Muscle layer of colon (tissue), 2 donors: Measurements from ENCODE around the gene PLB1.

ENCODE experiments used
- H3K27ac ChIP-seq: one replicate; pipeline ENCODE4 v1.7.0; 2013; ENCODE audit warnings: low read depth, mild to moderate bottlenecking, low read length, moderate library complexity
- H3K27me3 ChIP-seq, 2 donors: one replicate each; pipeline ENCODE4 v1.7.0; 2013; ENCODE audit warnings: low read length in 2 of 2, mild to moderate bottlenecking in 2 of 2; ENCODE audit not compliant: insufficient read depth in 2 of 2, control insufficient read depth in 1 of 2
- H3K36me3 ChIP-seq: one replicate; pipeline ENCODE4 v1.7.0; 2013; ENCODE audit warnings: mild to moderate bottlenecking, low read length; ENCODE audit not compliant: insufficient read depth
- H3K4me1 ChIP-seq: one replicate; pipeline ENCODE4 v1.7.0; 2013; ENCODE audit warnings: mild to moderate bottlenecking, low read length; ENCODE audit not compliant: insufficient read depth
- H3K4me3 ChIP-seq, 2 donors: one replicate each; pipeline ENCODE4 v1.7.0; 2013; ENCODE audit warnings: low read length in 2 of 2, low read depth in 1 of 2, mild to moderate bottlenecking in 1 of 2, moderate library complexity in 1 of 2
- H3K9ac ChIP-seq: one replicate; pipeline ENCODE4 v1.7.0; 2013; ENCODE audit warnings: low read length
- H3K9me3 ChIP-seq: one replicate; pipeline ENCODE4 v1.7.0; 2013; ENCODE audit warnings: mild to moderate bottlenecking, low read length
- donor health status: abdominal sarcoma.
- donor health status: Adenocarcinoma of cecum.

Gene PLB1

GRCh38 chr2:28453396-28453795 lies 42.5 kb upstream of the PLB1 start:
- no peak overlapping the region for H3K4me3 ChIP-seq
- H3K9ac ChIP-seq = no peak overlapping the region
- no peaks in the 10 kb centered on the region for H3K36me3 ChIP-seq
- H3K9me3 ChIP-seq = no peaks in the 10 kb centered on the region
- H3K27me3 ChIP-seq = no peaks in the 10 kb centered on the region
- H3K27ac ChIP-seq = no peak overlapping the region
- H3K4me1 ChIP-seq = no peaks in the 10 kb centered on the region

- no peaks in the 10 kb centered on the region for H3K9me3 ChIP-seq
- no peak overlapping the region for H3K9ac ChIP-seq
- no peak overlapping the region for H3K4me3 ChIP-seq
- H3K27me3 ChIP-seq = no peaks in the 10 kb centered on the region
- no peak overlapping the region for H3K27ac ChIP-seq
- H3K4me1 ChIP-seq = no peaks in the 10 kb centered on the region
- no peaks in the 10 kb centered on the region for H3K36me3 ChIP-seq
Observed at GRCh38 chr2:28454016-28454930, 41.6 kb upstream of the PLB1 start.

GRCh38 chr2:28457237-28457636 lies 38.6 kb upstream of the PLB1 start:
- Histone ChIP-seq H3K9ac (no peak overlapping the region), H3K27ac (no peak overlapping the region), H3K4me1 (no peaks in the 10 kb centered on the region)

GRCh38 chr2:28461056-28461455 lies 34.8 kb upstream of the PLB1 start:
- no peaks in the 10 kb centered on the region for H3K27me3 ChIP-seq
- H3K9ac ChIP-seq = no peak overlapping the region
- H3K9me3 ChIP-seq = no peaks in the 10 kb centered on the region
- H3K27ac ChIP-seq = no peak overlapping the region
- H3K36me3 ChIP-seq = no peaks in the 10 kb centered on the region
- H3K4me1 ChIP-seq = no peaks in the 10 kb centered on the region
- H3K4me3 ChIP-seq = no peak overlapping the region

More at GRCh38 chr2:28457237-28457636, 38.6 kb upstream of the PLB1 start:
- Histone ChIP-seq H3K9me3 (no peaks in the 10 kb centered on the region), H3K27me3 (no peaks in the 10 kb centered on the region), H3K36me3 (no peaks in the 10 kb centered on the region), H3K4me3 (no peak overlapping the region)

GRCh38 chr2:28462122-28462521 lies 33.7 kb upstream of the PLB1 start:
- Histone ChIP-seq H3K4me3 (no peak overlapping the region), H3K27me3 (no peaks in the 10 kb centered on the region), H3K36me3 (no peaks in the 10 kb centered on the region), H3K9me3 (no peaks in the 10 kb centered on the region), H3K27ac (no peak overlapping the region), H3K9ac (no peak overlapping the region), H3K4me1 (no peaks in the 10 kb centered on the region)

- Histone ChIP-seq H3K27ac (no peak overlapping the region), H3K4me1 (no peaks in the 10 kb centered on the region), H3K27me3 (no peaks in the 10 kb centered on the region), H3K36me3 (no peaks in the 10 kb centered on the region), H3K9ac (no peak overlapping the region), H3K9me3 (no peaks in the 10 kb centered on the region), H3K4me3 (no peak overlapping the region)
Observed at GRCh38 chr2:28463211-28463816, 32.5 kb upstream of the PLB1 start.

GRCh38 chr2:28463893-28464292 lies 32.0 kb upstream of the PLB1 start:
- Histone ChIP-seq H3K9me3 (no peaks in the 10 kb centered on the region), H3K4me1 (no peaks in the 10 kb centered on the region), H3K36me3 (no peaks in the 10 kb centered on the region), H3K9ac (no peak overlapping the region), H3K4me3 (no peak overlapping the region), H3K27ac (no peak overlapping the region), H3K27me3 (no peaks in the 10 kb centered on the region)

GRCh38 chr2:28465148-28465885 lies 30.5 kb upstream of the PLB1 start:
- Histone ChIP-seq H3K36me3 (no peaks in the 10 kb centered on the region), H3K9ac (no peak overlapping the region), H3K27me3 (no peaks in the 10 kb centered on the region), H3K4me1 (no peaks in the 10 kb centered on the region), H3K9me3 (no peaks in the 10 kb centered on the region), H3K4me3 (no peak overlapping the region), H3K27ac (no peak overlapping the region)

GRCh38 chr2:28469304-28469703 lies 26.6 kb upstream of the PLB1 start:
- H3K36me3 ChIP-seq = no peaks in the 10 kb centered on the region
- H3K4me1 ChIP-seq = no peaks in the 10 kb centered on the region
- no peaks in the 10 kb centered on the region for H3K27me3 ChIP-seq
- no peak overlapping the region for H3K9ac ChIP-seq
- H3K9me3 ChIP-seq = no peaks in the 10 kb centered on the region
- no peak overlapping the region for H3K27ac ChIP-seq
- no peak overlapping the region for H3K4me3 ChIP-seq

- Histone ChIP-seq H3K36me3 (no peaks in the 10 kb centered on the region), H3K4me3 (no peak overlapping the region), H3K27me3 (no peaks in the 10 kb centered on the region), H3K4me1 (no peaks in the 10 kb centered on the region), H3K9ac (no peak overlapping the region), H3K9me3 (no peaks in the 10 kb centered on the region), H3K27ac (no peak overlapping the region)
Observed at GRCh38 chr2:28469947-28470535, 25.8 kb upstream of the PLB1 start.

- no peaks in the 10 kb centered on the region for H3K36me3 ChIP-seq
- no peak overlapping the region for H3K9ac ChIP-seq
- no peak overlapping the region for H3K4me3 ChIP-seq
- H3K9me3 ChIP-seq = no peaks in the 10 kb centered on the region
- no peak overlapping the region for H3K27ac ChIP-seq
- H3K4me1 ChIP-seq = no peaks in the 10 kb centered on the region
- no peaks in the 10 kb centered on the region for H3K27me3 ChIP-seq
Observed at GRCh38 chr2:28470759-28471158, 25.1 kb upstream of the PLB1 start.
